ENCODE results near the gene PCGF3.

DNA sequence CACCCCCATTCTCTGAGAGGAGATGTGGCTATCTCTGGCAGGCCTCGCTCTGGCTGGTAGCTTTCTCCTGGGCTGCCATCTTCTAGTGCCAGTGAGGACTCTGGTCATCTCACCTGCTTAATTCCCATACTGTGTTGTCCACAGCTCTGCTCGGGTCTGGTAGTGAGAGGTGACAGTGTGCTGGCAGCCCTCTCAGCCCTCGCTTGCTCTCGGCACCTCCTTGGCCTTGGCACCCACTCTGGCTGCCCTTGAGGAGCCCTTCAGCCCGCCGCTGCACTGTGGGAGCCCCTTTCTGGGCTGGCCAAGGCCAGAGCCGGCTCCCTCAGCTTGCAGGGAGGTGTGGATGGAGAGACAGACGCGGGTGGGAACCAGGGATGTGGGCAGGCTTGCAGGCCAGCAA, 67.6 kb downstream of the PCGF3 start:
- TF ChIP-seq CTCF (IDR thresholded peaks at IDR 0.05) = no peak
- TF ChIP-seq POLR2A (IDR thresholded peaks at IDR 0.05) = no peak
